ENCODE measurements around the gene CCDC87. TPM values are rescaled to one million over a fixed set of nuclear protein-coding genes. Genes with fewer than 3 reads are reported as not detected.

CCDC87 gene
- total and polyA plus RNA-seq, 8 donors: 0.15 to 0.40 (median 0.32) TPM

- no peaks in the 10 kb centered on the region for H3K36me3 ChIP-seq
- H3K27ac ChIP-seq: no peak overlapping the region
- peaks cover 0 to 5% (median 0%) of the 10 kb centered on the region in 3 donors for H3K4me1 ChIP-seq
- DNase-seq (peak in 1 of 6 donors; percentile 59), ATAC-seq (no peak), FAIRE-seq (no peak)
- intact Hi-C loops (cut with DNase I): no loop called here
- H3K9me3 ChIP-seq: no peaks in the 10 kb centered on the region
- WGBS, 2 donors: 70 to 76% methylated on average over 14 of the region's 14 CpGs
- TF ChIP-seq, protein P1, sequence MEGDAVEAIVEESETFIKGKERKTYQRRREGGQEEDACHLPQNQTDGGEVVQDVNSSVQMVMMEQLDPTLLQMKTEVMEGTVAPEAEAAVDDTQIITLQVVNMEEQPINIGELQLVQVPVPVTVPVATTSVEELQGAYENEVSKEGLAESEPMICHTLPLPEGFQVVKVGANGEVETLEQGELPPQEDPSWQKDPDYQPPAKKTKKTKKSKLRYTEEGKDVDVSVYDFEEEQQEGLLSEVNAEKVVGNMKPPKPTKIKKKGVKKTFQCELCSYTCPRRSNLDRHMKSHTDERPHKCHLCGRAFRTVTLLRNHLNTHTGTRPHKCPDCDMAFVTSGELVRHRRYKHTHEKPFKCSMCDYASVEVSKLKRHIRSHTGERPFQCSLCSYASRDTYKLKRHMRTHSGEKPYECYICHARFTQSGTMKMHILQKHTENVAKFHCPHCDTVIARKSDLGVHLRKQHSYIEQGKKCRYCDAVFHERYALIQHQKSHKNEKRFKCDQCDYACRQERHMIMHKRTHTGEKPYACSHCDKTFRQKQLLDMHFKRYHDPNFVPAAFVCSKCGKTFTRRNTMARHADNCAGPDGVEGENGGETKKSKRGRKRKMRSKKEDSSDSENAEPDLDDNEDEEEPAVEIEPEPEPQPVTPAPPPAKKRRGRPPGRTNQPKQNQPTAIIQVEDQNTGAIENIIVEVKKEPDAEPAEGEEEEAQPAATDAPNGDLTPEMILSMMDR (IDR thresholded peaks at IDR 0.05): no peak
- H3K27me3 ChIP-seq: no peaks in the 10 kb centered on the region
- H3K4me3 ChIP-seq: no peak overlapping the region
These were observed 31.5 kb downstream of the CCDC87 start for GRCh38 chr11:66561178-66561974.

GRCh38 chr11:66559866-66560676 is 32.8 kb downstream of the CCDC87 start:
- H3K9me3 ChIP-seq: no peaks in the 10 kb centered on the region
- TF ChIP-seq, protein P1 (IDR thresholded peaks at IDR 0.05): no peak
- peaks cover 0 to 5% (median 0%) of the 10 kb centered on the region in 3 donors for H3K4me1 ChIP-seq
- no peak overlapping the region for H3K27ac ChIP-seq
- no peak overlapping the region for H3K4me3 ChIP-seq
- ATAC-seq: peak in 1 of 4 donors; percentile 18
- no peaks in the 10 kb centered on the region for H3K36me3 ChIP-seq
- 71 to 73% methylated on average over 26 to 27 of the region's 27 CpGs for WGBS, 2 donors
- intact Hi-C loops (cut with DNase I): no loop called here
- no peaks in the 10 kb centered on the region for H3K27me3 ChIP-seq
- peak in 1 of 6 donors; percentile 60 for DNase-seq
- FAIRE-seq: no peak

DNA sequence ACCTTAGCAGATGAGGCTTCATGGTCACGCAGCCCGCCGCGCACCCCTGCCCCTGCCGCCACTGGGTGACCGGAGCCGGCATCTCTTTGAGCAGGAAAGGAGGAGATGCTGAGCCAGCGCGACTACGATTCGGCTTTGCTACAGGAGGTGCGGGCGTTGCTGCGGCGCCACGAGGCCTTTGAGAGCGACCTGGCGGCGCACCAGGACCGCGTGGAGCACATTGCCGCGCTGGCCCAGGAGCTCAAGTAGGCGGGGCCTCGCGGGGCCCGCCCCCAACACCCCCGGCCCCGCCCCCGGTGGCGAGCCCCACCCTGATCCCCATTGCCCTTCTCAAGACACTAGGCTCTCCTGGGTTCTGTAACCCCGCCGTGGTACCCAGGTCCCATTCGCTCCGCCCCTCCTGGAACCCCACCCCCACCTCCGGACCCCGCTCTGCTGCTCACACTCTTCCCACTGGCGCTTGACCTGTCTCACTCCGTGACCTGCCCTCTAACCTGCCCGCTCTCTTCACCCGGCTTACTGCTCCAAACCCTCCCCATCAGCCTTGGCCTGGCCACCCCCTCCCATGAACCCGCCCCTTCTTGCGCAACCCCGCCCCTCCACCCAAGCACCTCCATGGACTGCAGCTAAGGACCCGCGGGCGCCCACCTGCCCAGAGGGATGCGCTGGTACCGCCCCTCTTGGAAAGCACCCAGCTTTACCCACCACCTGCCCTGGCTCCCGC is 33.6 kb downstream of the CCDC87 start:
- TF ChIP-seq, protein P1 (IDR thresholded peaks at IDR 0.05): no peak
- Histone ChIP-seq H3K9me3 (no peaks in the 10 kb centered on the region), H3K4me3 (no peak overlapping the region), H3K27ac (no peak overlapping the region), H3K27me3 (no peaks in the 10 kb centered on the region), H3K36me3 (no peaks in the 10 kb centered on the region), H3K4me1 (peaks cover 0 to 5% (median 0%) of the 10 kb centered on the region in 3 donors)
- FAIRE-seq (no peak), DNase-seq (peak in 4 of 6 donors; percentile 20 to 73 (median 46)), ATAC-seq (peak; percentile 44 to 81 (median 50))
- intact Hi-C loops (cut with DNase I): no loop called here
- 9% methylated on average over 45 to 50 of the region's 50 CpGs for WGBS, 2 donors

GRCh38 chr11:66557733-66558326 is 35.0 kb downstream of the CCDC87 start:
- FAIRE-seq (no peak), DNase-seq (peak in 1 of 6 donors; percentile 53), ATAC-seq (no peak)
- intact Hi-C loops (cut with DNase I): no loop called here
- Histone ChIP-seq H3K27me3 (no peaks in the 10 kb centered on the region), H3K36me3 (no peaks in the 10 kb centered on the region), H3K9me3 (no peaks in the 10 kb centered on the region), H3K27ac (no peak overlapping the region), H3K4me3 (no peak overlapping the region), H3K4me1 (peaks cover 0 to 5% (median 0%) of the 10 kb centered on the region in 3 donors)
- TF ChIP-seq, protein P1 (IDR thresholded peaks at IDR 0.05): no peak
- 76 to 86% methylated on average over 24 of the region's 24 CpGs for WGBS, 2 donors

Measured in pancreas (tissue), 10 donors.